ENCODE data around the gene HOXA13.

HOXA13 gene

DNA sequence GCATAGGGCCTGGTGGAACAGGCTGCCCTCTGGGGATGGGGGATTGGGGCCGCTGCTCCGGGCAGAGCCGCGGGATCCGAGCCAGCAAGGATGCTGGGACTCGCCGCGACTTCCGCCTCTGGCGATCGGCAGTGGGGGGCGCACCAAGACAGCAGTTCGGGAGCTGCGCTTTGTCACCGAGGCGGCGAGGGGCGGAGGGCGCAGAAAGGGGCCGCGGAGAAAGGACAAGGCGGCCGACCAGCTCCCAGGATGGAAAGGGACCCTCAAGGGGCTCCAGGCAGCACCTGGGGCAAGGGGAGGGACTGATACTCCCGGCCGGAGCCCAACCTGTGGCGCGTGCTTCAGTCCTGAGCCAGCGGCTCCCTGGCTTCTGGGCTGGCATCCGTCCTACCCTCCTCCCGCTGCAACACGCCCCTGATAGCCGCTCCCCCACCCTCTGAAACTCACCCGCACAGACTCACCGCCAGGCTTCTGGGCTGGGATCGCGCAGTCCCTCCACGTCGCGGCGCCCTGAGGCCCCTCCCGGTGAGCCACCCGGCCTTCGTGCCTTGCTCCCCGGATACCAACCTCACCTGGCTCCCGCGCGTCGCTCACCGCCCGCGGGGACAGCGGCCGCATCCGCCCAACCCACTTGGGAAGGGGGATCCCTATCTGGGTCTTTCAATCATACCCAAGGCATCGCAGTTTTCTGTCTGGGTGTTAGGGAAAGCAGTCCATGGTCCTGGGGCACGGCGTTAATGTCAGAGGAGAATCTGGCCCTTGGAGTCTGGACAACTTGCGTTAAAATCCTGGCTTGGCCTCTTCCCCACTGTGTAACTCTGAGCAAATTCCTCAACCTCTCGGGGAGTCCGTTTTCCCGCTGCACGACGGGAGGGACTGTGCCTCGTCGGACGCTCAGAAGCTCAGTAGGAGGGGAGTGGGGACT lies 35.8 kb upstream of the HOXA13 start:
- no peak for DNase-seq

DNA sequence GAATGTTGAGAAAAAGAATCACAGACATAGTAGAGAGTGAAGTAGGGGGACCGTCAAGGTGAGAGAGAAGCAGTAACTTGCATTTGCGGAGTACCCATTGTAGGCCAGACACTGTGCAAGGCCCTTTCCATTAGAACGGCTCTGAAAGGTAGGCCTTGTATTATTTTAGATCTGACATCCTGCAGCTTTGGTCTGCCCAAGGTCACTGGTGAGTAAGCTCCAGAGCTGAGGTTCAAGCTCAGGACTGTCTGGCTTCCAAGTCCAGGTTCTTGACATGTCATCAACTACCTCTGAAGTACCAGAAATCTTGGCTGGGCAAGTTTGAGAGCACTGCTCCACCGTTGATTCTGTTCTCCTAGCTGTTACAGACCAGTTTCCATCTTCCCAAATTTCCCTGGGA lies 29.6 kb upstream of the HOXA13 start:
- DNase-seq, result no peak

DNA sequence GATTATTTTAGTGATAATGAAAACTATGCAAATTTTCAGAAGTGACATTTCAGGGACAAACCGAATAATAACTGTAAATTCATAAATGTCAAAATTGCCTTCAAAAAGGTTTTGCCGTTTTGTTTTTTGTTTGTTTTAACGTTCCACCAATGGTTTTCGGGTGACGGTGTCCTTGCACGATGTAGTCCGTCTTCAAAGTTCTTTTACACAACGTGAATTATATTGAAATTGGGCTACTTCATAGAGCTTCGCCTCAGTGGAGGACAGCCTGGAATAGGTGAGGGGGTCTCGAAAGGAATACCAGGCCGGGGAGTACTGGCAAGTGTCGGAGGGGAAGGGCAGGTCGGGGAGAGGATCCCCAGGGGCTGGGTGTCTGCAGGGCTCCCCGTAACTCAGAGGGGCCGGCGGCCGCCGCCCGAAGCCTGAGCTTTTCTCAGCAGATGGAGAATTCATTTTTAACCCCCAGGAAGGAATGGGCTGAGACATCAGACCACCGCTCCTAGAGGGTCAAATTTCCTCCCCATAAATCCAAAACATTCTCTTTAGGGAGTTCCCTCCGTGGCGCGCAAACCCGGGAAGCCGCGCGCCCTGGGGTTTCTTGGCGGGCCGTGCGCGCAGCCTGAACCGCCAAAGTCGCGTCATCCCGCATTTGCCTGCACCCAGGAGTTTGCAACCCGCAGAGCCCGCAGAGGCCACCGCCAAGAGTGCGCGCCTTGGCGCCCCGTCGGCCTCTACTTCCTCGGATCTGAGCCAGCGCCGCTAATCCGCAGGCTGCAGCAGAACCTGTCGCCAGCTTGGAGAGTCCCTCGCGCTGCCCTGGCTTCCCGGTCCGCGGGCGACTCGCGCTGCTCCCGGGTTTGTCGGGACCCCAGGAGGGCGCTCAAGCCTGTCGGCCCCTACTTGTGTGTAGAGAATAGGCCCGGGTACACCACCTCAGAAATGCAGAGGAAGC lies 25.4 kb upstream of the HOXA13 start:
- DNase-seq, result no peak

DNA sequence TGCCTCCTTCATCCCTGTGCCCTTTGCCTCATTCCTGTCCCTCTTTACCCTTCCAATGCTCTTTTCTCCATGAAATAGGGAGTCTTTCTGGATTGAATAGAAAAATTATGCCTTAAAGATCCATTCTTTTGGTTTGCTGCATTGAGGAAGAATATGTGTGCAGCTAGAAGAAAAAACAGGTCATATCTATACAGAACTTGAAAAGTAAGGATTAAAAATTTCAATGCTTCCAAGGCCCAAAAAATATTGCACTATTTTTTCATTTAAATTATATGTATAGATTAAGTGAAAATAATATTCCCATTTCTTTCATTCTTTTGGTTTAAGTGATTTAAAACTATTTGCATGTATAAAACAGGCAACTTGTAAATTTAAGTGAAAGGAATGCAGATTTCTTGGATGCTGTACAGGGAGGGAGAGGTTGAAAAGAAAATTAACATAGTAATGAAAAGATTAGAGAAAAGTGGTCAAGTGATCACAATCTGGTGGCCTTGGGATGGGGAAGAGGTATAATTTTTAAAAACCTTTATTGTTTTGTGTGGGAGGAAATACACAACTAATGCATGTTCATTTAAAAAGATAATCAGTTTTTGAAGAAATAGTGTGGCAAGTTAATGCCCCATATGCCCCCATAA lies 24.2 kb upstream of the HOXA13 start:
- no peak for DNase-seq

DNA sequence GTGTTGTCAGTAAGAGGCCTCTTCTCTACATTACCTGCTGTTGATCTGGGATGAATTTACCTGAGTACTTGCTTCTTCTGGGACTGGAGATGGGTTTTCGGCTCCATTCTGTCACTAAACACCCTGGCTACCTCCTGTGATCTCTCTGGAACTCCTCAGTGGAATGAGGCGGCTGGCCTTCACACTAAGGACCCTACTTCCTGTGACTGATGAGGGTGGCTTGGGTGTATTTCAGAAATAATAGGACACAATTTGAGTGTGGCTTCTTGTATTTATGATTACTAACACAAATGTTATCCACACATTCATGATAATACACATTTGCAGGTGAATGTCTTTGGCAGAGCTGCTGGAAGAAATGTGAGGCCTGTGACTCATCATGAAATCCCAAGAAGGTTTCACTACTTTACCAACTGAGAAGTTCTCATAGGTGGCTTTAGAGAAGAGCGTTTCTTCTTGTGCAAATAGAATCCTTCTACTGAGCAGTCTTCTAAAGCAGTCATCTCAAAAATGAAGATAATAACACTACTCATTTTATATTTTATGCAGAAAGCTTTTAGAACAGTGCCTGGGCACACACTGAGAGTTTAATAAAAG lies 21.4 kb upstream of the HOXA13 start:
- no peak for DNase-seq

DNA sequence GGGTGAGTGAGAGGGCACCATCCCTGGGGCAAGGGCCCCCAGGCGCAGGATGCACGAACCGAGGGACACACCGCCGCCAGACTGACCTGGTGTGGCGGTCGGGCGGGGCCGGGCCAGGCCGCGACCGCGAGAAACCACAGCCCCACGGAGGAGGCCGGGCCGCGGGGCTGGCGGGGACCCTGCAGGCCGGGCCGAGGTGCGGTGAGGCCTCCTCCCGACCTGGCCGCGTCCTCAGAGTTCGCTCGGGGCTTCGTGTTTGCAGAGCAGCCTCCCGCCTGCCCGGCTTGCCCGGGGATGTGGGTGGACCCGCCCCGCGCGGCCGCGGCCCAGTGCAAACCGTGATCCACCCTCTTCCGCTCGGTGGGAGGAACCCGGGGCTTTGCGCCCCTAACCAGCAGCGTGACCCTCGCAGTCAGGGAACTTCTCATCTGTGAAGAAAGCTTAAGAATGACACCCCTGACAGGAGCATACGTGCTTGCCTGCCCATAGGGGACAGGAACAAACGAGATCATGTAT lies 20.6 kb upstream of the HOXA13 start:
- no peak for DNase-seq

DNA sequence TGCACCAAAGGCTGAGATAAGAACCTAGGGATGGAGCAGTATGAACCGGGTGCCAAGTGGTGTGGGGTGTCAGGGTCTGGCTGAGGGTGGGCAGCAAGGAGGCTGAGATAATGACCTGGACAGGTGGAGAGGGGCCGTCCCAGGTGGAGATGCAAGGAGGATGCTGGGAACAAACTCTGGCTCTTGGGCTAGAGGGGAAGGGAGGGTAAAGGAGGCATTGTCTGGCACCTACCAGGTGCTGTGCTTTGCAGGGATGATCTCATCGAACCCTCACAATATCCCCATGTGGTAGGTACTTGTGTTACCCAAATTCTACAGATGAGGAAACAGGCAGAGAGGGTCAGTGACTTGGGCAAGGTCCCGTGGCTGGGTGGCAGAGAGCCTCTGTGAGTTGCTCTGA lies 19.9 kb upstream of the HOXA13 start:
- no peak for DNase-seq

DNA sequence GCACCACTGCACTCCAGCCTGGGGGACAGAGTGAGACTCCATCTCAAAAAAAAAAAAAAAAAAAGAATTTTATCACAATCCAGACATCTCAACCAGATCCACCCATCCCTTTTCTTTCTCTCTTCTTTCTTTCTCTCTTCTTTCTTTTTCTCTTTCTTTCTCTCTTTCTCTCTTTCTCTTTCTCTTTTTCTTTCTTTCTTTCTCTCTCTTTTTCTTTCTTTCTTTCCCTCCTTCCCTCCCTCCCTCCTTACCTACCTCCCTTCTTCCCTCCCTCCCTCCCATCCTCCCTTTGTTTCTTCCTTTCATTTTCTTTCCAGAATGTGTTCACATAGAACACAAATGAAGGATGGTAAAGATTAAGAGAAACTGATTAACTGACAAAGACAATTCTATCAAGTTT lies 18.1 kb upstream of the HOXA13 start:
- no peak for DNase-seq

DNA sequence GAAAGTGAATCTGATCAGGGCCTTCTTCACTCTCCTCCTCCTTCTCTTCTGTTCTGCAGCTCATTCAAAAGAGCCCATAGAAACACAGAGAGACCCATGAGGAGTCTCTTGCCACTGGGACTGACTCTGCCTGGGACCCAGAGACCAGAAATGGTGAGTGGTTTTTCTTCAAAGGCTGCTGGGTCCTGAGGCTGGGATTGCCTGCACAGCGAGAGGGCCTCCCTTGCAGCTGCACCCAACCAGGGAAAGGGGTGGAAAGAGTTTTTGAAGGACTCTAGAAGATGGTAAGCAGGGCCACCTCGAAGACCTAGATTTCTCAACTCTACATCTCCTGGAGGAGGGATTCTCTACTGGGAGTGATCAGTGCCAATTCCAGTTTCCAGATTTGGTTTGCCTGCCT lies 15.5 kb upstream of the HOXA13 start:
- DNase-seq, result no peak

DNA sequence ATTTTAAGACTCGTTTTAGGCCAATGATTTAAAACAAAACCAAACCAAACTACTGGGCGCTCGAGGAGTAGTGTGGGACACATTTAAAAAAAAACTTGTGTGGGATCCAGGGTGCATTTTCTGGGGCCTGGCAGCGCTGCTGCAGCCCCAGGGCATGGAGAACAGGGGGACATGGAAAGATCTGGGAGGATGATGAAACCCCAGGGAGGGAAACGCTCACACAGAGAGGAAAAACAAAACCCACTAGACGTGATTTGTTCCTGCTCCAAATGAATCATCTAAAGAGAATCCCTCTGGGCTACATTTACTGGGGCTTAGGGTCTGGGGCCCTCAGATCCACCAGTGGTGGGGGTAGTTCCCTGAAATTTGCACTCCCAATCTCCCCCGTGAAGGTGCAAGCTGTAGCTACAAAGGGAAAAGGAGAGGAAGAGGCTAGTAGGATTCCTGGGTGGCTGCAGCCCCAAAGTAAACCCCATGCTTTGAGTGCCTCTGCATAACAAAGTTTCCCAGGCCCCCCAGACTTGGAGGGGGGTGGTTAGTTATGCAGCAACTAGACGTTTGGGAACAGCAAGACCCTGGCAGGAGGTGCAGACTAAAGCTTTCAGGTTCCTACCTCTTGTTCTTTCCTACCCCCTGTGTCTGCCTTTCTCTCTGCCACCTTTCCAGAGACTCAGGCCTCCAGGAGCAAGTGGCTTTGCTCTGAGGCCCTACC lies 14.5 kb upstream of the HOXA13 start:
- no peak for DNase-seq

DNA sequence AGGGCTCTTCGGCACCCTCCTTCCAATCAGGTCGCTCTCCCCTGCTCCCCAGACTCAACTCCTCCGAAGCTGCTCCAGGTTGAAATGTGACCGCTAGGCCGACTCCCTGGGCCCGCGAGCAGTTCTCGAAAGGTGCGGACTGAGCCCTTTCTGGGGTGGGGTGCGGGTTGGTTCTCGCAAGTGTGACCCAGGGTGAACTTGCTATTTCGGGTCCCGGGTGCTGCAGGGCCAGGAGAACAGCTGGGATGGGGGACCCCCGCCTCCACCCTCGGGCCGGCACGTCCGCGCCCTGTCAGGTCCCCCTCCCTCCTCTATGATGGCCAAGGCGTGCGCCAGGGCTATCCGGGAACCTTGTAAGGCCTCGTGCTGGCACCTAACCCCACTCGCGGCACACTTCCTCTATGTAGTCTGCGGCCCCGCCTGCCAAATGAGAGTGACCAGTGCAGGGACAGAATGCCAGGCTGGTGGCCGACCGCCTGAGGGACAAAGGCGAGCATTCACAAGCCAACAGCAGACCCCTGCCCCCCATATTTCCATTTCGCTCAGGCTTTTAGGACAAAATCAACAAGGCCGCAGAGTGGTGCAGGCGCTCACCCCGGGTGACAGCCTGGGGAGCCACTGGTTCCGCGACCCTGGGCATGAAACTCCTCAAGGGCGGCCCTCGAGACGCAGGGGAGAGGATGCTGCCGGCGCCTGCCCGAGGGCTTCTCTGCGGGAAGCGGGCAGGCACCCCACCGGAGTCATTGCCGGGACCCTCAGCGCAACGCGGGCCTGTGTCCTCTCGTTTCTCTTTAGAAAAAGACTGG lies 13.7 kb upstream of the HOXA13 start:
- no peak for DNase-seq

DNA sequence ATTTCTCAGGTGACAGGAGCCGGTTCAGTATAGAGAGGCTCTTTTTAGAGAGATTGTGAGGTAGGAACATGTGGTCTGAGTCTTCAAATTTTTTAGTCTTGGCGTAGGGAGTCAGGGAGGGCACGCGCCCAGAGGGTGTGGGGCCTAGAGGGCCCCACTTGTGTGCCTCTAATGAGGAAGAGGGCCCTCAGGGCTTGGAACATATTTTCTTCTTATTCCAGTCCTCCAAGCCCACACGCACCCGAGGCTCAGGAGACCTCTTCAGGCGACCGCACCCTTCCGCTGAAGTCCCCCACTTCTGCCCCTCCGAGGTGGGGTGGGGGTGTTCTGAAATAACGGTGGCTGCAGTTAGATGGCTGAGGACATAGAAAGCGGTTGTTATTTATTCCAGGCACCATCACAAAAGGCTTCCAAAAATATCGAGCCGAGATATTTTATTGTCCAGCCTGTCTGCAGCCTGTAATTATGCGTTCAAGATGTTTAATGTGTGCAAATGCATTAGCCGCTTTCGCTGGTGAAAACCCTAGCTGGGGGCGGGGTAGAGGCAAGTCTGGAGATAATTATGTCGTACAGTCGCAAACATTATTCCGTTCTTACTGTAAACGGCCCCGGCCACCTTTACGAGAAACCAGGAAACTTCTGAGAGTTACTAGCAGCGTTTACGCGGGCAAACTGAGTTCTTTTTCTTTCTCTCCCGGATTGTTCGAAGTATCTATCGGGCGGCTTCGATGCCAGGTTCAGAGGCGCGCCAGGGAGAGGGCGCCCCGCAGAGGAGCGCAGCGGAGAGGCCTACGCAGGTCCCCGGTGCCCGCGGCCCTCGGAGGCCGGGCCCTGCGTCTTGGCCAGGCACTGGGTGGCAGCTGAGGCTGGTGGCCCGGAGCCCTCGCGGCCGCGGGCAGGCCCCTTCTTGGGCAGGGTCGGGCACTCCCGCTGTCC lies 12.9 kb upstream of the HOXA13 start:
- DNase-seq, result no peak

DNA sequence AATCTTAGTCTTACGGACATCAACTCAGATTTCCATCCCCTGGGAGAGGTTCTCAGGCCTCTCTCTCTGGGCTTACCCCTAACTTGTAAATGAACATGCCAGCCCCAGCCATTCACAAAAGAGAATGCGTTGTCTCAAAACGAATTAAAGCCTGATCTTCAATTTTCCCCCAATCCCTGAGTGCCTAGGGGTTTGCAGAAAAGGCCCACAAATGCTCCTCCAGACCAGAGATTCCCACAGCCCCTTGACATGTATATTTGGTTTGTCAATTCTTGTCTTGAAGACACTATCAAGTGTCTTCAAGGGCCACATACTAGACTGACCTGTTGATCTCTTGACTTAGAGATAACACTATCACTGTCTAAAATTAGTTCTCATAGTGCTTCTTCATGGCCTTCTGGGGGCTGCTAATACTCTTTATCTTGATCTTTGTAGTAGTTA lies 11.9 kb upstream of the HOXA13 start:
- DNase-seq, result no peak

DNA sequence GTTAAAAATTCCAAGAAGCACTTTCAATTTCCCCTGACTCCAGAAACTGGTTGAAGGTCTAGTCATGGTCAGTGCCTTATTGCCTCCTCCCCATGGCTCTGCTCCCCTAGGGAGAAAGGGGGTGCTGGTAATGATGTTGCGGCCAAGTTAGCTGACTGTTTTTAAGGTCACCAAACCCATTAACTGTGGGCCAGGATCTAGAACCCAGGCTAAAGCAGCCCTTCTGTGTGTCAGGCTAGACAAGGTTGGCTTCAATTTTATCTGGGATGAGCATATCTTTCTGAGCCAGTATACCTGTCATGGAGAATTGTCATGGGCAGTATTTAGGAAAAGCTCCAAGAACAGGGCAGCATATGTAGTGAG lies 11.2 kb upstream of the HOXA13 start:
- DNase-seq, result no peak

DNA sequence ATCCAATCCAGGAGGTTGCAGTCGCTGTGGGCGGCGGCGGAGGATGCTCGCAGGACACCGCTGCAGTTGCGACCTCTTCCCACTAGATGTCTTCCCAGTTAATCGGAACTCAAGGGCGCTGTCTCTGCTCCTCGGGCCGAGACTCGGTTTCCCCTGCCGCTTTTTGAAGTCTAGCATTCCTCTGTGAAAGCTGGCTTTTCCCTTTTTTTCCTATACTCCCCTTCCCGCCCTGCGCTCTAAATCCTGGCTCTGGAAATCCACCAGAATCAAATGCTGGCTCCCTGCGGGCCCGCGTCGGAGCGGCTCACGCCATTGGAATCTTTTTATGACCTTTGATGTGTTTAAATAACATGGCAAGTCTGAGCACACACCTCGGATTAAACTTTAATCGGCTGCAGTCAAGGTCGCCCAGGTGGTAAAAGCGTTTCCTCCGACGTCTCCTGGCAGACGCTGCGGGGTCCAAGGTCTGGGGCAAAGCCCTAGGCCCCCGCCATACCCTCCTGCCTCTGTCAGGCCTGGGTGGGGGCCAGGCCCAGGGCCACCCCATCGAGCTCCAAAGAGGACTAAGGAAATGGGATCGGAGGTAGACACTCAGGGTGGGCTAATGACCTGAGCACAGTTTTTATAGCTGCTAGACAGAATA lies 10.7 kb upstream of the HOXA13 start:
- DNase-seq, result no peak

DNA sequence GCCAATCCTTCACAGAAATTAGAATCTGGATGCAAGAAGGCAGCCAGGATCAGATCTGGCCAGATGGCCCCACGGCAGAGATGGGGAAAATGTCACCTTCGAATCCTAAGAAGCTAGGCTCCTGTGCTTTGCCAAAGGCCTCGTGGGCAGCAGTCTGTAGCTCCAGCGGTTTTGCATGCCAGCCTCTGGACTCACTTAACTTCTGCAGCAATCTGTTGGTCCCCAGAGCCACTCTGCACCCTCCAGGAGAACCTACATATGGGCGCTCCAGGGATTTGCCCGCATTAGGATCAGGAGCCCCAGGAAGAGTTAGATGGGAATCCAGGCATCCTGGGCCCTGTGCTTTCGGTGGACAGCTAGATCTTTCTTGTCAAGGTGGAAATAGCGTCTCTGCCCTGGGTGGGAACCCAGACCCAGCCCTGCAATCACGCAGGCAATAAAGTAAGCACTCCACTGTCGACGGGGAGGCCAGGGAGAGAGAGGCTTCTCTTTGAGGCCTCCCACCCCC lies 10.1 kb upstream of the HOXA13 start:
- no peak for DNase-seq

DNA sequence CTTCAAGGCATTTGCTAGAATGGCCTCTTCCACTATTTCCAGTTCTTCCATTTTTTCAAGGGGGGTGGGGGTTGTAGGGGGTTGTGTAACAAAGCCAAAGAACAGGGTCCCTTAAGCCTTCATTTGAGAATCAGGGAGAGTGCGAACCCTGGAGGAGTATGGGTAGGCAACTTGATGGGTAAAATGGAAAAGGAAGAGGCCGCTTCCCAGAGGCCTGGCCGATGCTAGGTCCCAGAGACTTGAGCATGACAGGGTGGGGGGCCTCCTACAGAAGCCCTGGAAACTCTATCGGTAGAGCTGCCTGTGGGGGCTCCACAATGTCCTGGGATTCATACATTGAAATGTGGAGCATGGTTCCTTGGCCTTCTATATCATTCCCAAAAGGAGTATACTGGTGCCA lies 9.1 kb upstream of the HOXA13 start:
- DNase-seq, result no peak

DNA sequence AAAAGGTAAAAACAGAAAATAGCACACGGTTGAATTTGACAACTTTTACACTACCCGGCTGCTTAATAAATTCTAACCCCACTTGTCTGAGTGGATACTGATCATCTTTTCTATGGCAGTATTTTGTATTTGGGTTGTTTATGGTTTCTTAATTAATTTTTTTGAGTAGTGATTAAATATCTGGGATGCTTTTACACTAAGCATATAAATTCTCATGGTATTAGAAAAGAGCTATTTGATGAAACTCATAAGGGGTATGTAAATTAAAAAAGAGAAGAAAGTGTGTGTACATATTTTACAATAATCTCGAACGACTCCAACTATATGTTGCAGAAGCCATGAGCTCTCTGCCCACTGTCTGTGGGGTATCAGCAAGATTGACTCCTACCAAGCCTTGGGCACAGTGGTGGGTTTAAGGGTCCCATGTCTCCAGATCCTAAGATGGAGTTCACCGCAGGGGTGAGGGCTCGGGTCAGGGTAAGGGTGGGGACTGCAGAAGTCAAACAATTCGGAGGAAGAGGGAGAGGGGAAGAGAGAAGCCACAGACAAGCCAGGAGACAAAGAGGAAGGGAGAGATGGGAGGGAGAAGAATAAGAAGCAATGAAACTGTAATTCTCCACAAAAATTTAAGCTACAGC lies 7.6 kb upstream of the HOXA13 start:
- no peak for DNase-seq
